Measurements from ENCODE around the gene INSRR.

GRCh38 chr1:156877433-156878170 lies 18.7 kb upstream of the INSRR start:
- TF ChIP-seq POLR2AphosphoS5 (IDR thresholded peaks at IDR 0.05; ENCODE audit: low read depth, low read length) (no peak), REST (IDR thresholded peaks at IDR 0.05; ENCODE audit: insufficient read depth in 1 of 2, low read depth in 2 of 2, low read length in 2 of 2) (no peak), TAF1 (IDR thresholded peaks at IDR 0.05; ENCODE audit: borderline replicate concordance, insufficient read depth, low read length) (no peak), SIN3A (IDR thresholded peaks at IDR 0.05; ENCODE audit: borderline replicate concordance, insufficient read depth, low read length) (no peak)

Data from PFSK-1 (cell line).